Loucy (cell line): ENCODE results near the gene OGFOD2.

ENCODE experiments used
- CTCF ChIP-seq: fragments of 200-600 bp; sonication (generic); conservative IDR thresholded peaks from 2 replicates; pipeline ENCODE4 v1.5.1; 2014; ENCODE audit warnings: mild to moderate bottlenecking, antibody characterized with exemption, low read length
- EZH2phosphoT487 ChIP-seq: fragments of 200-600 bp; IDR thresholded peaks from 2 replicates; pipeline ENCODE4 v1.6.1; 2018; ENCODE audit warnings: antibody characterized with exemption, mild to moderate bottlenecking, moderate library complexity, borderline replicate concordance

DNA sequence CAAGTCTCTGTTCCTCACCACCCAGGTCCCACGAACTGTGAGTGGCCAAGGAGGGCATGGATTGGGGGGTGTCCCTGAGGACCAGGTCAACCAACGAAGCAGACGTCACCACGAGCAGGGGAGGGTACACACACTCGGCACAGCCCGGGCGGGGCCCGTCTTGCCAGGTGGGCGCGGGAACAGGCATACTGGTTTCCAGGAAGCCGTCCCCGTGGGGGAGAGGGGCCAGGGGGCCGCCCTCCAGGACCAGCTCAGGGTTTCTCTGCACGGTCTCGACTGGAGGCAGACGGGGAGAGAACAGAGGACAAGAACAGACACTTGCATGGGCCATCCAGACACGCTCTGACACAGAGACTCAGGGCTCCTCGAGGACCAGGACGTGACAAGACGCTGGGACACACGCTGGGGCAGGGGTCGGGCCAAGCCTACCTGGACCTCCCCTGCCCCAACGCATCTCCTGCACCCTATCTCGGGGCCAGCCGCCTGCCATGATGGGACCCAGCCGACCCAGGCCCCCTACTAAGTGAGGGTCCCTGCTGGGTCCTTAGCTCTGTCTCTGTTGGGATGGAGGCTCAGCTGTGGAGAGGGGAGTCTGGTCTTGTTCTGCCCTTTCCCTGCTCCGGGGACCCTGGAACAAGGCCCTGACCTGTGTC, 16.7 kb downstream of the OGFOD2 start:
- TF ChIP-seq CTCF (no peak), EZH2phosphoT487 (no peak)
